ENCODE measurements around the gene ABL1.

Gene ABL1

DNA sequence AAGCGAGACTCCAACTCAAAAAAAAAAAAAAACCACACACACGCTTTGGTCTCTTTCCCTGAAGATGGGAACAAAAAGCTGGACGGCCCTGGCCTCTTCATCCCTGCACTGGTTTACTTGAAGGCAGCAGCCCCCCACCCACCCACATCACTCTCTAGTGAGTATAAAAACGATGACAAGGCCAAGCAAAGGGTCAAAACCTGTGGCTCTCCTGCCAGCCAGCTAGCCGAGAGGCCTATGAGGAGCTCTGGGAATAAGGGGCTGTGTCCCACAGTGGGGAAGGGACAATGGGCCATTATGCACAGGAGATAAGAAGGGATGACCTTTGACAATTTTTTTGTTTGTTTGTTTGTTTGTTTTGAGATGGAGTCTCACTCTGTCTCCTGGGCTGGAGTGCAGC, 48.4 kb downstream of the ABL1 start:
- no peak for DNase-seq (ENCODE audit: low read depth)
- TF ChIP-seq, protein P1, sequence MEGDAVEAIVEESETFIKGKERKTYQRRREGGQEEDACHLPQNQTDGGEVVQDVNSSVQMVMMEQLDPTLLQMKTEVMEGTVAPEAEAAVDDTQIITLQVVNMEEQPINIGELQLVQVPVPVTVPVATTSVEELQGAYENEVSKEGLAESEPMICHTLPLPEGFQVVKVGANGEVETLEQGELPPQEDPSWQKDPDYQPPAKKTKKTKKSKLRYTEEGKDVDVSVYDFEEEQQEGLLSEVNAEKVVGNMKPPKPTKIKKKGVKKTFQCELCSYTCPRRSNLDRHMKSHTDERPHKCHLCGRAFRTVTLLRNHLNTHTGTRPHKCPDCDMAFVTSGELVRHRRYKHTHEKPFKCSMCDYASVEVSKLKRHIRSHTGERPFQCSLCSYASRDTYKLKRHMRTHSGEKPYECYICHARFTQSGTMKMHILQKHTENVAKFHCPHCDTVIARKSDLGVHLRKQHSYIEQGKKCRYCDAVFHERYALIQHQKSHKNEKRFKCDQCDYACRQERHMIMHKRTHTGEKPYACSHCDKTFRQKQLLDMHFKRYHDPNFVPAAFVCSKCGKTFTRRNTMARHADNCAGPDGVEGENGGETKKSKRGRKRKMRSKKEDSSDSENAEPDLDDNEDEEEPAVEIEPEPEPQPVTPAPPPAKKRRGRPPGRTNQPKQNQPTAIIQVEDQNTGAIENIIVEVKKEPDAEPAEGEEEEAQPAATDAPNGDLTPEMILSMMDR (conservative IDR thresholded peaks at IDR 0.05; ENCODE audit: low read depth, low read length) = no peak
- no peak overlapping the region for H3K4me3 ChIP-seq (ENCODE audit: low read length)

DNA sequence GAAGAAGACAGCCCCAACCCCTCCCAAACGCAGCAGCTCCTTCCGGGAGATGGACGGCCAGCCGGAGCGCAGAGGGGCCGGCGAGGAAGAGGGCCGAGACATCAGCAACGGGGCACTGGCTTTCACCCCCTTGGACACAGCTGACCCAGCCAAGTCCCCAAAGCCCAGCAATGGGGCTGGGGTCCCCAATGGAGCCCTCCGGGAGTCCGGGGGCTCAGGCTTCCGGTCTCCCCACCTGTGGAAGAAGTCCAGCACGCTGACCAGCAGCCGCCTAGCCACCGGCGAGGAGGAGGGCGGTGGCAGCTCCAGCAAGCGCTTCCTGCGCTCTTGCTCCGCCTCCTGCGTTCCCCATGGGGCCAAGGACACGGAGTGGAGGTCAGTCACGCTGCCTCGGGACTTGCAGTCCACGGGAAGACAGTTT, 49.1 kb downstream of the ABL1 start:
- no peak overlapping the region for H3K4me3 ChIP-seq (ENCODE audit: low read length)
- TF ChIP-seq, protein P1 (conservative IDR thresholded peaks at IDR 0.05; ENCODE audit: low read depth, low read length) = no peak
- DNase-seq (ENCODE audit: low read depth) = no peak

DNA sequence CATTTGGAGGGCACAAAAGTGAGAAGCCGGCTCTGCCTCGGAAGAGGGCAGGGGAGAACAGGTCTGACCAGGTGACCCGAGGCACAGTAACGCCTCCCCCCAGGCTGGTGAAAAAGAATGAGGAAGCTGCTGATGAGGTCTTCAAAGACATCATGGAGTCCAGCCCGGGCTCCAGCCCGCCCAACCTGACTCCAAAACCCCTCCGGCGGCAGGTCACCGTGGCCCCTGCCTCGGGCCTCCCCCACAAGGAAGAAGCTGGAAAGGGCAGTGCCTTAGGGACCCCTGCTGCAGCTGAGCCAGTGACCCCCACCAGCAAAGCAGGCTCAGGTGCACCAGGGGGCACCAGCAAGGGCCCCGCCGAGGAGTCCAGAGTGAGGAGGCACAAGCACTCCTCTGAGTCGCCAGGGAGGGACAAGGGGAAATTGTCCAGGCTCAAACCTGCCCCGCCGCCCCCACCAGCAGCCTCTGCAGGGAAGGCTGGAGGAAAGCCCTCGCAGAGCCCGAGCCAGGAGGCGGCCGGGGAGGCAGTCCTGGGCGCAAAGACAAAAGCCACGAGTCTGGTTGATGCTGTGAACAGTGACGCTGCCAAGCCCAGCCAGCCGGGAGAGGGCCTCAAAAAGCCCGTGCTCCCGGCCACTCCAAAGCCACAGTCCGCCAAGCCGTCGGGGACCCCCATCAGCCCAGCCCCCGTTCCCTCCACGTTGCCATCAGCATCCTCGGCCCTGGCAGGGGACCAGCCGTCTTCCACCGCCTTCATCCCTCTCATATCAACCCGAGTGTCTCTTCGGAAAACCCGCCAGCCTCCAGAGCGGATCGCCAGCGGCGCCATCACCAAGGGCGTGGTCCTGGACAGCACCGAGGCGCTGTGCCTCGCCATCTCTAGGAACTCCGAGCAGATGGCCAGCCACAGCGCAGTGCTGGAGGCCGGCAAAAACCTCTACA, 49.8 kb downstream of the ABL1 start:
- no peak overlapping the region for H3K4me3 ChIP-seq (ENCODE audit: low read length)
- TF ChIP-seq, protein P1 (conservative IDR thresholded peaks at IDR 0.05; ENCODE audit: low read depth, low read length) = no peak

DNA sequence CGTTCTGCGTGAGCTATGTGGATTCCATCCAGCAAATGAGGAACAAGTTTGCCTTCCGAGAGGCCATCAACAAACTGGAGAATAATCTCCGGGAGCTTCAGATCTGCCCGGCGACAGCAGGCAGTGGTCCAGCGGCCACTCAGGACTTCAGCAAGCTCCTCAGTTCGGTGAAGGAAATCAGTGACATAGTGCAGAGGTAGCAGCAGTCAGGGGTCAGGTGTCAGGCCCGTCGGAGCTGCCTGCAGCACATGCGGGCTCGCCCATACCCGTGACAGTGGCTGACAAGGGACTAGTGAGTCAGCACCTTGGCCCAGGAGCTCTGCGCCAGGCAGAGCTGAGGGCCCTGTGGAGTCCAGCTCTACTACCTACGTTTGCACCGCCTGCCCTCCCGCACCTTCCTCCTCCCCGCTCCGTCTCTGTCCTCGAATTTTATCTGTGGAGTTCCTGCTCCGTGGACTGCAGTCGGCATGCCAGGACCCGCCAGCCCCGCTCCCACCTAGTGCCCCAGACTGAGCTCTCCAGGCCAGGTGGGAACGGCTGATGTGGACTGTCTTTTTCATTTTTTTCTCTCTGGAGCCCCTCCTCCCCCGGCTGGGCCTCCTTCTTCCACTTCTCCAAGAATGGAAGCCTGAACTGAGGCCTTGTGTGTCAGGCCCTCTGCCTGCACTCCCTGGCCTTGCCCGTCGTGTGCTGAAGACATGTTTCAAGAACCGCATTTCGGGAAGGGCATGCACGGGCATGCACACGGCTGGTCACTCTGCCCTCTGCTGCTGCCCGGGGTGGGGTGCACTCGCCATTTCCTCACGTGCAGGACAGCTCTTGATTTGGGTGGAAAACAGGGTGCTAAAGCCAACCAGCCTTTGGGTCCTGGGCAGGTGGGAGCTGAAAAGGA, 50.7 kb downstream of the ABL1 start:
- TF ChIP-seq, protein P1 (conservative IDR thresholded peaks at IDR 0.05; ENCODE audit: low read depth, low read length) = no peak
- no peak overlapping the region for H3K4me3 ChIP-seq (ENCODE audit: low read length)

More for the DNA sequence above, 49.8 kb downstream of the ABL1 start:
- no peak for DNase-seq (ENCODE audit: low read depth)

DNA sequence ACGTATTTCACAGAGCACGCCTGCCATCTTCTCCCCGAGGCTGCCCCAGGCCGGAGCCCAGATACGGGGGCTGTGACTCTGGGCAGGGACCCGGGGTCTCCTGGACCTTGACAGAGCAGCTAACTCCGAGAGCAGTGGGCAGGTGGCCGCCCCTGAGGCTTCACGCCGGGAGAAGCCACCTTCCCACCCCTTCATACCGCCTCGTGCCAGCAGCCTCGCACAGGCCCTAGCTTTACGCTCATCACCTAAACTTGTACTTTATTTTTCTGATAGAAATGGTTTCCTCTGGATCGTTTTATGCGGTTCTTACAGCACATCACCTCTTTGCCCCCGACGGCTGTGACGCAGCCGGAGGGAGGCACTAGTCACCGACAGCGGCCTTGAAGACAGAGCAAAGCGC, 51.9 kb downstream of the ABL1 start:
- H3K4me3 ChIP-seq (ENCODE audit: low read length) = no peak overlapping the region
- DNase-seq (ENCODE audit: low read depth) = no peak
- TF ChIP-seq, protein P1 (conservative IDR thresholded peaks at IDR 0.05; ENCODE audit: low read depth, low read length) = no peak

More for the DNA sequence above, 50.7 kb downstream of the ABL1 start:
- no peak for DNase-seq (ENCODE audit: low read depth)

DNA sequence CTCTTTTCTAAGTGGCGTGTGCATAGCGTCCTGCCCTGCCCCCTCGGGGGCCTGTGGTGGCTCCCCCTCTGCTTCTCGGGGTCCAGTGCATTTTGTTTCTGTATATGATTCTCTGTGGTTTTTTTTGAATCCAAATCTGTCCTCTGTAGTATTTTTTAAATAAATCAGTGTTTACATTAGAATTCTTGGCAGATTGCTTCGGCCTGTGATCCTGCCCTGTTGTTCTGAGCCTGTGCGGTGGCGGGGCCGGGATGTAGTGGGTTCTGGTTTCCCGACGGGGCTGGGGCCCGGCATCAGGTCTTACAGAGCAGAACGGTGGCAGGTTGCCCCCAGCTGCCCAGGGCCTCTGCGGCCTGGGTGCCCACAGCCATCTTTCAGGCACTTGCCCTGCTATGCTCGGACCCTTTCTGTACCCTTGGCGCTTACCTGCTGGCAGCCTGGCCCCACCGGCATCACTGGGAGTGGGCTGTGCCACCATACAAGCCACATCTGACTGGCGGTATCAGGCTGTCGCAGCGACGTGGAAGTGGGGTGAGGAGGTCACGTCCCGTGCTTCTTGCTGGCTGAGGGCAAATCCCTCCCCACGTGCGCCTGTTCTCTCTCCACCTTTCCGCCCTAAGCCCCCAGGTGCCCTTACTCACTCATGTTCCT, 52.6 kb downstream of the ABL1 start:
- no peak overlapping the region for H3K4me3 ChIP-seq (ENCODE audit: low read length)
- no peak for DNase-seq (ENCODE audit: low read depth)
- TF ChIP-seq, protein P1 (conservative IDR thresholded peaks at IDR 0.05; ENCODE audit: low read depth, low read length) = no peak
